NB4 (cell line): ENCODE results near the gene RINL.

Experiments used
- CTCF ChIP-seq: IDR thresholded peaks from one replicate; pipeline ENCODE4 v1.5.1; 2012; ENCODE audit warnings: low read depth, low read length
- POLR2A ChIP-seq: IDR thresholded peaks from 2 replicates; pipeline ENCODE4 v1.6.1; 2011; ENCODE audit warnings: mild to moderate bottlenecking; ENCODE audit not compliant: insufficient read length; ENCODE audit errors: extremely low read depth
- TF ChIP-seq, protein P1 (sequence below): IDR thresholded peaks from 2 replicates; pipeline ENCODE4 v1.6.1; 2011; ENCODE audit warnings: low read depth, low read length

GRCh38 chr19:38922482-38922881 is 44.4 kb upstream of the RINL start:
- TF ChIP-seq CTCF (no peak), POLR2A (no peak)
- TF ChIP-seq, protein P1, sequence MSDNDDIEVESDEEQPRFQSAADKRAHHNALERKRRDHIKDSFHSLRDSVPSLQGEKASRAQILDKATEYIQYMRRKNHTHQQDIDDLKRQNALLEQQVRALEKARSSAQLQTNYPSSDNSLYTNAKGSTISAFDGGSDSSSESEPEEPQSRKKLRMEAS, result no peak
